ENCODE measurements around the gene POU2F1. TPM values are rescaled to one million over a fixed set of nuclear protein-coding genes. Genes with fewer than 3 reads are reported as not detected.
"Not testable (repeated sequence)": the region's sequence is repeated elsewhere in the genome, so short reads cannot be mapped to it uniquely, and the experiment has no call there.

Gene POU2F1
- polyA plus RNA-seq, 1 donor: 6.1 TPM

DNA sequence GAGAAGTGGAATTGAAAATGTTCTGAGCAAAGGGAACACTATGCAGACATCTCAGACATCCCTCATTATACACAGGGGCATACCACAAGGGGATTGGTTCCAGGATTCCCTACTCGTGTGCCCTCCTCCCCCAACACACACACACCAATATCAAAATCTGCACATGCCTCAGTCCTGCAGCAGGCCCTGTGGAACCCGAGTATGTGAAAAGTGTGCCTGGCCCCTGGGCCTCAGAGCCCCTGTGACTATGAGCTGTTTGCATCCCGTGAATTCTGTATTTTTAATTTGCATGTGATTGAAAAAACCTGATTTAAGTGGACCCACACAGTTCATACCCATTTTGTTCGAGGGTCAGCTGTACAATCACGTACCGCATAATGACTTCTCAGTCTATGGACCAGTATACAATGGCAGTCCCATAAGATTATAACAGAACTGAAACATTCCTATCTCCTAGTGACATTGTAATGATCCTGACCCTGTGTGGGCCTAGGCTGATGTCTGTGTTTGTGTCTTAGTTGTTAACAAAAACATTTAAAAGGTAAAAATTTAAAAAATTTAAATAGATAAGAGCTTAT lies 11.3 kb downstream of the POU2F1 start:
- DNase-seq: no peak

DNA sequence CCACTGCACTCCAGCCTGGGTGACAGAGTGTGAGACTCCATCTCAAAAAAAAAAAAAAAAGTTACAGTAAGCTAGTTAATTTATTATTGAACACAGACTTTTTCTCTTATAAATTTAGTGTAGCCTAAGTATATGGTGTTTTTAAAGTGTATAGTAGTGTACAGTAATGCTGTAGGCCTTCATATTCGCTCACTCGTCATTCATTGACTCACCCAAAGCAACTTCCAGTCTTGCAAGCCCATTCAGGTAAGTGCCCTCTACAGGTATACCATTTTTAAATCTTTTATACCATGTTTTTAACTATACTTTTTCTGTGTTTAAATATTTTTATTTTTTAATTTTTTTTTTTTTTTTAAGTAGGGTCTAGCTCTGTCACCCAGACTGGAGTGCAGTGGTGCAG lies 12.1 kb downstream of the POU2F1 start:
- DNase-seq: no peak

DNA sequence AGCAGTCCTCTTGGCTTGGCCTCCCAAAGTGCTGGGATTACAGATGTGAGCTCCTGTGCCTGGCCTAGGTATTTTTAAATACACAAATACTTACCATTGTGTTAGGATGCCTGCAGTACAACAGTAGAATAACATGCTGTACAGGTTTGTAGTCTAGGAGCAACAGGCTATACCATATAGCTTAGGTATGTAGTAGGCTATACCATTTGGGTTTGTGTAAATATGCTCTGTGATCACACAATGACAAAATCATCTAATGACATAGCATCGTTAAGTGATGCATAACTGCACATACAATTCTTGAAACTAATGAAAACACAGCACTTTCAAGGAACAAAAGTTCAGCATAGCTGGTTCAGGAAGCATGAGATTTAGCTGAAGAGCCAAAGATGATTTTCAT lies 12.7 kb downstream of the POU2F1 start:
- no peak for DNase-seq

DNA sequence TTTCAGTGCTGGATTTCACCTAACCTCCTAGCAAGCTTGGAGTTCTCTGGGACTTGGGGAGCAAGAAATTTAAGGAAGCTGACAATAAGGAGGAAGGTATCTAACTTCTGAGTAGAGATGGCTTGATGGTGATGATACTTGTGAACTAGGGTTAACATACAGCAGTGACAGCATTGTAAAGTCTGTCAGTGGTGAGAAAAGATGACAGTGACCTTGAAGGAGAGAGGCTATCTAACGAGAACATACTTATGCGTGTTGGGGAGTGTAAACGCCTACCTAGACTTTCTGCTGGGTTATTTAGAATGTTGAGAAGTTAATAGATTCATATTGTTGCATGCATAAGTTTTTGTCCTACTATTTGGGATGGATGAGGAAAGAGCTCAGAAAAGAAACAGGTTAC lies 16.3 kb downstream of the POU2F1 start:
- no peak for DNase-seq

DNA sequence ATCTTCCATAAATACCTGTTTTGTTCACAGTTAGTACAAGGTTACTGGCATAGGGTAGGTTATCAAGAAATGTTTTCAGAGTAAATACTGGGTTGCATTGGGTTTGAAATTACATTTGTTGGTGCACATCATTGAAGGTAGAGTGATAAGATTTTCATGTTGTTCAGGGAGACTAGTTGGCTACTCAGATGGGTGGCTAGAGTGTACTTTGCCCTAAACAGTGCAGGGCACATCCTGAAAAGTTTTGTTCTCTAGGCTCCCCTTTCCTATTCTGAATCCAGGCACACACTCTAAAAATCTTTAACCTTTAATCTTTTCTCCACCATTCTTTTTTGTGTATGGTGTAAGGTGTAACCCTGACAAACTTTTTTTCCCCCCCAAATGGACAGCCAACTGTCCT lies 18.0 kb downstream of the POU2F1 start:
- no peak for DNase-seq

DNA sequence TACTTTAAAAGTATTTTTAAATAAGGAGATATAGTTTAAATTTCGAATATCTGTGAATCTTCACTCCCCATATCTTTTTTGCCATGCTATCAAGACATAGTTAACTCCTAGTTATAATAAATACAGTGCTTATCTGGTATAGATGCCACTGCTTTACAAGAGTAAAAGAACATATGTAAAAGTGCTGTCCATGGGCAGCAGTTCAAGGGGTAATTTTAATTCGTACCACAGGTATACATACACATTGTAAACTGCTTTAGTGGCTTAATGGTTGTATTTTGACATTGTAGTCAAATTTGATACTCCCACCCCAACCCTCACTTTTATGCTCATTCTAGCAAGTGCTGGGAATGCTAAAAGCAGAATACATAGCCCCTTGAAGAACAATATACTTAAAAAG lies 18.6 kb downstream of the POU2F1 start:
- no peak for DNase-seq

DNA sequence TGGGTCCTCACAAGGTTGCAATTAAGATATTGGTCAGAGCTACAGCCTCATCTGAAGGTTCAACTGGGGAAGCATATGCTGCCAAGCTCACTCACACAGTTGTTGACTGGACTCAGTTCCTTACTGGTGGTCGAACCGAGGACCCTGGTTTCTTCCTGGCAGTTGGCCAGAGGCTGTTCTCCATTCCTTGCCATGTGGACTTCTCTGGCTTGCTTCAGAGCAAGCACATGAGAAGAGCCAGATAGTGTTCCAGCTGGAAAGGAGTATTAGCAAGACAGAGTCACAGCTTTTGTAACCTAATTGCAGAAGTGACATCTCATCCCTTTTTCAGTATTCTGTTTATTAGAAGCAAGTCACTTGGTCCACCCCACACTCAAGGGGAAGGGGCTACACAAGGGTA lies 23.6 kb downstream of the POU2F1 start:
- DNase-seq: no peak

DNA sequence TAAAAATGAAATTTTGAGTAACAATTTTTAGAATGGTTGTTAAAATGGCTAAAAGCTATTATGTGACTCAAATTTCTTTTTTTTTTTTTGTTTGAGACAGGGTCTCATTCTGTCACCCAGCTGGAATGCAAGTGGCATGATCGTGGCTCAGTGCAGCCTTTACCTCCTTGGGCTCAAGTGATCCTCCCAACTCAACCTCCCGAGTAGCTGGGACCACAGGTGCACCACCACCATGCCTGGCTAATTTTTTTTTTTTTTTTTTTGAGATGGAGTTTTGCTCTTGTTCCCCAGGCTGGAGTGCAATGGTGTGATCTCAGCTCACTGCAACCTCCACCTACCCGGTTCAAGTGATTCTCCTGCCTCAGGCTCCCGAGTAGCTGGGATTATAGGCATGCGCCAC lies 24.5 kb downstream of the POU2F1 start:
- not testable (repeated sequence) for DNase-seq

DNA sequence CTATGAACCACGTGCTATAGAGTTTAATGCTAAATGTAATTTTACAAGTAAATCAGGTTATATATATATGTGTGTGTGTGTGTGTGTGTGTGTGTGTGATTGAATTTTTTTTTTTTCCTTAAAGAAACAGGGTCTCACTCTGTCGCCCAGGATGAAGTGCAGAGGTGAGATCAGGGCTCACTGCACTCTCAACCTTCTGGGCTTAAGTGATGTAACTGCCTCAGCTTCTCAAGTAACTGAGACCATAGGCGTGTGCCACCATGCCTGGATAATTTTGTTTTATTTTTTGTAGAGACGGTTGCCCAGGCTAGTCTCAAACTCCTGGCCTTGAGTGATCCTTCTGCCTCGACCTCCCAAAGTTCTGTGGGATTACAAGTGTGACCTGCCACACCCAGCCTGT lies 26.3 kb downstream of the POU2F1 start:
- DNase-seq: no peak

DNA sequence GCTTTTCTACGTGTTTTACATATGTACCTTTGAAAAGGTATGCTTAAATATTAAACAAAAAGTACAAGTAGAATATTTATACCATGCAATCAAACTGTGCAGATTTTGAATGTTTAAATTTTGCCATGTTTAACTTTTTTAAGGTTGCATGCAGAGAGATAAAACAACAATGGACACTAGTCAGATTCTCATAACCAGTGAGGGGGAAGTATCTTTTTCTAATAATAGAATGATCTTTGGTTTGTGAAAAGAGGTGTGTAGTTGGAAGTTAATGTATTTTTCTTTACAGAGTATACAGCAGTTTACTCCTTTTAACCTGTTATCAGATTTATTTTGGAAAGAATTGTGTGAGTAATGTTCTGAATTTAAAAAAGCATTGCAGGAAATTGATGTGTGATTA lies 27.1 kb downstream of the POU2F1 start:
- no peak for DNase-seq

DNA sequence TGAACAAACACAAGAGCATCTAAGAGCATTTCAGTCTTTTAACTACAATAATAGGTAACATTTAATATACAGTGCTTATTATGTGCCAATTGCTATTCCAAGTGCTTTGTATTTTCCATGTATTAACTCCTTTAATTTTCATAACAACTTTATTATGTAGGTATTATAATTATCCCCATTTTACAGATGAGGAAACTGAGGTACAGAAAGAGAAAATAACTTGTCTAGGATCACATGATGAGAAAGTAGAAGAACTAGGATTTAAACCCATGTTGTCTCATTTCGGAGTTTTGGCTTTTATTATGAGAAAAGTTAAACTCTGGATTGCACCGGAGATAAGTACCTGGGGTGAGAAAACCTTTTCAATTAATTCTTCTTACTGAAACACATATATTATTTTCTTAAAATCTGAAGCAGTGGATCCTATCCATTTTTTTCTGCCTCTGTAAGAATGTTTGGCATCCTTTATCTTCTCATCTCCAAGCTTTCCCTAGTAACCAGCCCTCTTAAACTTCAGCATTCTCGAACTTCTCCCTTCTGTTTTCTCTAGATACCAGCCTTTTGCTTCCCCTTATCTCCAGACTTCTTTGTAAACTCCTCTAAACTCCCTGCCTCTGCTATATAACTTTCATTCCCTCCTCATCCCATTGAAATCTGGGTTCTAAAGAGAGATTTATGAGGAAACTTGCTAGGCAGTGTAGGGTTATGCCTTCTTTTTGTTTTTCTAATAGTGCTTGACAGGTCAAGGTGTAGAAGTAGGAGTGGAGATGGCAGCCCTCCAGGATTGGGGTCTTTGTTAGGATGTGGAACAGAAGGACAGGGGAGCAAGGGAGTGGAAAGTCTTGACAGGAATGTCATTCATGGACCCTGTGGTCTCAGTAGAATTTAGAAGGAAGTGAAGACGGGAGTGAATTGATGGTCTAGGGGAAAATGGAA lies 28.3 kb downstream of the POU2F1 start:
- no peak for DNase-seq

DNA sequence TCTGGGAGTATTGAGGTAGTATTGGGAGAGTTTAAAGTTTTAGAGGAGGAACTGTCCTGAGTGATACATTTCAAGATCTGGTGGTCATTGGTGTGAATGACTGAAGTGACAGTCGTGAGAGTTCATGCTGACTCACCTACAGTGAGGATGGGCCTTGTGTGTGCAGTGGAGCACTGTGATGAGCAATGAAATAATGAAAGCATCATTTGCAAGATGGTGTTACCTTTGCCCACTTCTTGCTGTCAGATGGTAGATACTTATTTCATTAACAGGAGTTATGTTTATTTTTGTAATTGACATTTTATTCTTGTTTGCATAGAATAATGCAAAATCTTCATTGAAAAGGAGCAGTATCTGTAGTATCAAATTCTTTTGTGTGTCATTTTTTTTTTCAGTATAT lies 29.0 kb downstream of the POU2F1 start:
- no peak for DNase-seq

DNA sequence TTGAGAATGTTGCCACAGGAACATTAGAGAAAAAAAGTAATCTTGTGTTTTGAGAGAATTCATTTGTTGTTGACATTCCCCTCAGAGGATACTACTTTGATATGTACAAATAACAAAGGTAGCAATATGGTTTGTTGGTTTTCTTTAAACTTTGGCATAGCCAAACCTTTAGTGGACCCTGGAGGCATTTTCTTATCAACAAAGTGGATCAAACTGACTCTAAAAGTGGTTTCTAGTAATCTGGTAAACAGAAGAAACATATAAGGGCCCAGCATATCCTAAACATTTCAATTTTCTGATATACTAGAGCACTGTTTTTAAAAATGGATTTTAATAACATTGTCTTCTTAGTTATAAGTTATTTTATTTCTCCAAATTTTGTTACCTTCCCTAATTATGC lies 29.8 kb downstream of the POU2F1 start:
- DNase-seq: no peak

DNA sequence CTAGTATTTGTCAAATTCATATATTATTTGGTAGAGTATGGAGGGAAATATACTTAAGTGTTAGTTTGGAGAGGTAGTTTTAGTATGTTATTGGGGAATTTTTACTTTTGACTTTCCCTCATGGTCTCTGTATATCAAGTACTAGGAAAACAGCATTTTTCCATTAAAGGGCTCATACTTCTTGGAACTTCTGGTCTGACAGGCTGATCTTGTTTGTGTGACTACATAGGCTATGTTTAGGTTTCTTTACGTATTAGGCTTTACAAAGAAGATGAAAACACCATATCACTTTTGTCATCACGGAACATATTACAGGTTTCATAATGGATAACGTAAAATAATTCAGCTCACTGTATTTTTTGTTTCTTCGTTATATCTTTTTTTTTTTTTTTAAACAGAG lies 30.8 kb downstream of the POU2F1 start:
- no peak for DNase-seq

DNA sequence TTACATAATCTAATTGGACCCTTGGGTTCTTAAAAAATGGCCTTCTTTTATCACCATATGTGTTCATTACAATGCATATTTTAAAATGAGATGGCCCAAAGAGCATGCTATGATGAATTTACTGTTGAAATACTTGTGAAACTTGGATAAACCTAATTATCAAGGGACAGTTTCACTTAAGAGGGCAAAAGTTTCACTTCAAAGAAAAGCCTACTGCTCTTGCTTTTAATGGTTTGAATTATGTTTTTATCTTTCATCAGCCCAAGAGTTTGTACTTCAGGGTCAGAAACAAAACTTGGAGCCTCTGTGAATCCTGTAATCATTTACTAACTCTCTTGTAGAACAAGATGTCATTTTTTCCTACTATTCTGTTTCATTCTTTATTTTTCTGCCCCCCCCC lies 32.3 kb downstream of the POU2F1 start:
- DNase-seq: no peak

DNA sequence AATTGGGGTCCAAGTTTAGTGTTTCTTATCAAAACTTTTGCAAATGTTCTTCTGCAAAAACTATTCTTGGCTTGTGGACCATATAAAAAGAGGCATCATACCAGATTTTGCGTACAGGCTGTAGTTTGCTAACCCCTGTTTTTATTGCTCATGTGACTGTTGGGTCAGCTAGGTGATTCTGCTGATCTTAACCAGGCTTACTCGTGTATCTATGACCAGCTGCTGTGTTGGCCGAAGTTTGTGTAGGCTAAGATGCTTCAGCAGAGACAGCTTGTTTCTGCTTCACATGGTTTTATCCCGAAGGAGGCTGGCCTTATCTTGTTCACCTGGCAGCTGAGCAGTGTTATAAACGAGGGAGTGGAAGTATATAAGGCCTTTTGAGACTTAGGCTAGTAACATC lies 38.2 kb downstream of the POU2F1 start:
- no peak for DNase-seq

DNA sequence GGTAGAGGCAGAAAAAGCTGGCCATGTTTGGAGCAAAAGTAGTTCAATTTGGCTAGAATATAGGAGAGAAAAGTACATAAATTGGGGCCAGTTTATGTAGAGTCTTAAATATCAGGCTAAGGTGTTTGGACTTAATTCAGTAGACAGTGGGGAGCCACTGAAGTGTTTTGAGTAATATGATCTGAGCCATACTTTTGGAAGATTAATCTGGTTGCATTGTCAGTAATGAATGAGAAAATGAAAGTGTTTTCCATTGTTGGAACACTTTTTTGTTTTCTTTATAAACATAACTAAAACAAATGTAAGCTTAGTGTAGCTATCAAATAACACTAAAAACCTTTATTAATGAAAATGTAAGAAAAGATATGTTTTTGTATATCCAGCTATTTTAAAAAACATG lies 42.1 kb downstream of the POU2F1 start:
- DNase-seq: no peak

DNA sequence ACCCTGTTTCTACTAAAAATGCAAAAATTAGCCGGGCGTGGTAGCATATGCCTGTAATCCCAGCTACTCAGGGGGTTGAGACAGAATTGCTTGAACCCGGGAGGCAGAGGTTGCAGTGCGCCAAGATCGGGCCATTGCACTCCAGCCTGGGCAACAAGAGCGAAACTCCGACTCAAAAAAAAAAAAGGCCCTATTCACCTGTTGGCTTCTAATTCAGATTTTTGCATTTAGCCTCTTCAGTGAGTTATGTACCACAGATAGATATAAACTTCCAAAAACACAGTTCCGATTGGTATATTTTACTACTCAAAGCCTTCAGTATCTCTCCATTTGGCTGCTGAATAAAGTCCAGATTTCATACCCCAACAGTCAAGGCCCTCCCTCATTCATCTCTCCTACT lies 42.7 kb downstream of the POU2F1 start:
- DNase-seq: no peak

DNA sequence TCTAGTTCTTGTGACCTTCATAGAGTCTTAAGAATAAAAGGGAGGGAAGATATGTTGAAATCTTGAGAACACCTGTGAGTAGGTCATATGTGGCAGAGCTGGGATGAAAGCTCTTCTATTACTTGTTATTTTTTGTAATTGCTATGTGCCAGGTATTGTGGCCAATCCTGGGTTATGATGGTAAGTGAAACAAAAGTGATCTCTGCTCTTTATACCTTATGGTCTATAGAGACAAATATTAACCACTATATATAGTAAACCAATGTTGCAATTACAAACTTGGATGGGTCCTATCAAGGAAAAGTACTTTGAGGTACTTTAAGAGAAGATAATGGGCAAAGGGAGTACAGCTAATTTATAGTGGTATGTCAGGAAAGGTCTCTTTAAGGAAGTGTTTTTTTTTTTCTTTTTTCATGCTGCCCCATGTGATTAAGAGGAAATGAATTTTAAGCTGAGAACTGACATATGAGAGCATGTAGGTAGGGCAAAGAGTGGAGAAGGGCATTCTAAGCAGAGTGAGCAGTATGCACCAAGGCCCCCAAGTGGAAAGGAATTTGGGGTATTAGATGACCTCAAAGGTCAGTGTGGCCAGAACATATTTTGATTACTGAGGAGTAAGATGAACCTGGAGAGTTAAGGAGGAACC lies 43.3 kb downstream of the POU2F1 start:
- no peak for DNase-seq

DNA sequence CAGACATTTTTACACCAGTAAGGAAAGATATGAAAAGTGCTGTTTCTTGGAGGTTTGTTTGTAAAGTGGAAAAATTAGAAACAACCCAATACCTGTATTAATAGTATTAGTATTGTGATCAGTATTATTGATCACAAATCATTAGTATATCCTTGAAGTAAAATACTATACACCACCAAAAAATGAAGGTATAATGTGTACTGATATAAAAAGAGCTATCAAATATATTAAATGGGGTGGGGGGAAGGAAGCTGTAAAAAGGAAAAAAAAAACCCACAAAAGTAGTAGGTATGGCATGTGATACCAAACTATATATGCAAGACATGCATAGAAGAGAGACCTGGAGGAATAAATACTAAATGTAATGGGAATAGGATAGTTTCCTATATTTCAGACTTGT lies 46.3 kb downstream of the POU2F1 start:
- DNase-seq: no peak

DNA sequence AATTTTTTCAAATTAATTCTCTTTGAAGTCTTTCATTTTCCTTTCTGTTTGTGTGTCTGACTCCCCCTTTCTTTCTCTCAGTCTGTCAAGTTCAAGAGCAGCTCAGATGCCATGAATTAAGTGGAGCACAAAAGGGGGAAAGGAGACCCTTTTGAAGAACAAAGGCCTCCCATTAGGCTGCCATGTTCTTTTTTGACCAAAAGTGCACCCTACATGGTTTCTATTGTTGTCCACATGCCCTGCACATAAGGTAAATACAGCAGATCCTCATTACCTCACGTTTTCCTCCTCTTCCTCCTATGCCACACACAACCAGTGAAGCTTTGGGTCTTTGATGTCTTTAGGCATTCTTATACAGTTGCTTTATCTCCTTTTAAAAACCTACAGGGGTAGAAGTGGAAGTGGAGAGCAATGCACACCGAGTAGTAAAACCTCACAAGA lies 47.7 kb downstream of the POU2F1 start:
- DNase-seq: no peak

DNA sequence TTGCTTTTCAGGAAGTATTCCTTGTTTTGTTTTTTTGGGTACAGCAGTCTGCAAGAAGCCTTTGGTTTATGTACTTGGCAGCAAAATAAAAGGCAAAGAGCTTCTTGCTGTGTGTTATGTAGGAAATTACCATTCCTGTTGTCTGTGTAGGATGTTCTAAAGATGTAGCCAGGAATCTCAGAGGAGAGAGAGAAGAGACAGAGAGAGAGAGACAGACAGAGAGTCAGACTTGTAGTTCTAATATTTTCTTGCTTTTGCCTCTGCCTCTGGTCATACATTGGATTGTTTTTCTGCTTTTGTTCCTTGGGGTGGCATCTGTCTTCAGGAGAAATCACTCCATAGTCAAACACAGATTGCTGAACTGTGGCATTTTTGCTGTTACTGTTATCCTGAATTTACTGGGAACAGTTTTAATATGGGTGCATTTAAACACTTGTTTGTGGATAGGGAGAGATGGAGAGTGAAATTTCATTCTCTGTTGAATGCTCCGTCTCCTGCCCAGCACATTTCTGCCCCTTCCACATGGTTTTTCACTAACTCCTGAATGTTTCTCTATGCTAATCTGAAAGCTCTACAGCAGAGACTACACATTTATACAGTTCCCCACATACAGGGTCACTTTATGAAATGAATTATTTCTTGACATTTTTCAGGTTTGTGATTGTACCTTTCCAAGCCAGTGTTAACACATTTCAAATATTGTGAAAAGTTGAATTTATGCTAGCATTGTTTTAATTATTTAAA lies 49.8 kb downstream of the POU2F1 start:
- DNase-seq: no peak

DNA sequence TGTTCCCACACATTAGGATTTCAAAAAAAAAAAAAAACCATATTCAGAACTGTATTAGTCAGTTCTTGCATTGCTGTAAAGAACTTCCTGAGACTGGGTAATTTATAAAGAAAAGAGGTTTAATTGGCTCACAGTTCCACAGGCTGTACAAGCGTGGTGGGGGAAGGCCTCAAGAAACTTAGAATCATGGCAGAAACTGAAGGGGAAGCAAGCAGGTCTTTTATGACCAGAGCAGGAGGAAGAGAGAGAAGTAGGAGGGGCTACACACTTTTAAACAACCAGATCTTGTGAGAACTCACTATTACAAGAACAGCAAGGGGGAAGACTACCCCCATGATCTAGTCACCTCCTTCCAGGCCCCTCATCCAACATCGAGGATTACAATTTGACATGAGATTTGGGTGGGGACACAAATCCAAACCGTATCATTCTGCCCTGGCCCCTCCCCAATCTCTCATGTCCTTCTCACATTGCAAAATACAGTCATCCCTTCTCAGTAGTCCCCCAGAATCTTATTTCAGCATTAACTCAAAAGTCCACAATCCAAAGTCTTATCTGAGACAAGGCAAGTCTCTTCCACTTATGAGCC lies 51.8 kb downstream of the POU2F1 start:
- no peak for DNase-seq
